Fibroblast of lung (primary cell): ENCODE measurements around the gene ADCY5.

Experiments used
- EZH2 ChIP-seq: IDR thresholded peaks from 2 replicates; pipeline ENCODE4 v1.5.1; 2012; ENCODE audit warnings: low read length, control low read depth, mild to moderate bottlenecking; ENCODE audit errors: missing control alignments
- TF ChIP-seq, protein P1 (sequence below), 2 donors: IDR thresholded peaks in 1 of 2; conservative IDR thresholded peaks in 1 of 2; 1 replicate in 1 of 2; 2 replicates in 1 of 2; pipeline ENCODE4 v1.5.1; 2011 to 2012; ENCODE audit warnings: low read length in 2 of 2, control low read depth in 1 of 2, inconsistent platforms in 1 of 2, low read depth in 1 of 2, mild to moderate bottlenecking in 1 of 2

GRCh38 chr3:123386477-123387040, 62.3 kb downstream of the ADCY5 start:
- TF ChIP-seq, protein P1, sequence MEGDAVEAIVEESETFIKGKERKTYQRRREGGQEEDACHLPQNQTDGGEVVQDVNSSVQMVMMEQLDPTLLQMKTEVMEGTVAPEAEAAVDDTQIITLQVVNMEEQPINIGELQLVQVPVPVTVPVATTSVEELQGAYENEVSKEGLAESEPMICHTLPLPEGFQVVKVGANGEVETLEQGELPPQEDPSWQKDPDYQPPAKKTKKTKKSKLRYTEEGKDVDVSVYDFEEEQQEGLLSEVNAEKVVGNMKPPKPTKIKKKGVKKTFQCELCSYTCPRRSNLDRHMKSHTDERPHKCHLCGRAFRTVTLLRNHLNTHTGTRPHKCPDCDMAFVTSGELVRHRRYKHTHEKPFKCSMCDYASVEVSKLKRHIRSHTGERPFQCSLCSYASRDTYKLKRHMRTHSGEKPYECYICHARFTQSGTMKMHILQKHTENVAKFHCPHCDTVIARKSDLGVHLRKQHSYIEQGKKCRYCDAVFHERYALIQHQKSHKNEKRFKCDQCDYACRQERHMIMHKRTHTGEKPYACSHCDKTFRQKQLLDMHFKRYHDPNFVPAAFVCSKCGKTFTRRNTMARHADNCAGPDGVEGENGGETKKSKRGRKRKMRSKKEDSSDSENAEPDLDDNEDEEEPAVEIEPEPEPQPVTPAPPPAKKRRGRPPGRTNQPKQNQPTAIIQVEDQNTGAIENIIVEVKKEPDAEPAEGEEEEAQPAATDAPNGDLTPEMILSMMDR (conservative IDR thresholded peaks at IDR 0.05 in 1 of 2, IDR thresholded peaks at IDR 0.05 in 1 of 2; ENCODE audit: low read depth in 1 of 2, low read length in 2 of 2): no peak
- no peak for TF ChIP-seq EZH2
